IMR-90 (cell line): ENCODE results near the gene TNFRSF1A. TPM values are rescaled to one million over a fixed set of nuclear protein-coding genes. Genes with fewer than 3 reads are reported as not detected.

Experiments used
- ATAC-seq: fragments of 200-7000 bp; cut with Tn5 transposase; 2 replicates; pipeline ENCODE4 v1.9.1; 2020; ENCODE audit warnings: low read depth, mild to moderate bottlenecking, moderate library complexity
- BruUV-seq: library from RNA; stranded (reverse); fragments of 400-500 nt; replicated peaks from 2 replicates; lab custom pipeline; 2021; lab: Mats Ljungman, UMichigan
- CTCF ChIA-PET: fragments of 300-600 bp; formaldehyde crosslinking; extraction: SDS; loops from one replicate; lab custom pipeline; 2021; ENCODE audit warnings: antibody characterized with exemption; lab: Yijun Ruan, JAX
- POLR2A ChIA-PET: fragments of 300-600 bp; sonication (Branson Sonifier 250); formaldehyde crosslinking; loops from one replicate; lab custom pipeline; 2022; ENCODE audit warnings: antibody characterized with exemption; ENCODE audit not compliant: unreplicated experiment; lab: Charles Lee
- DNase-seq: peaks from one replicate; pipeline ENCODE4 v3.0.0; 2013
- H2AFZ ChIP-seq: replicated peaks from 2 replicates; pipeline ENCODE3; 2013; ENCODE audit warnings: low read length, mild to moderate bottlenecking; ENCODE audit not compliant: poor library complexity
- H2AK5ac ChIP-seq: 2 replicates; pipeline ENCODE4 v1.6.1; 2013; ENCODE audit warnings: low read depth, low read length, inconsistent platforms
- H2AK9ac ChIP-seq: replicated peaks from 2 replicates; pipeline ENCODE3; 2013; ENCODE audit warnings: mild to moderate bottlenecking, low read depth, low read length, moderate library complexity; ENCODE audit not compliant: poor library complexity
- H2BK120ac ChIP-seq: 2 replicates; pipeline ENCODE4 v1.6.1; 2013; ENCODE audit warnings: low read depth, low read length, inconsistent platforms
- H2BK15ac ChIP-seq: 3 replicates; pipeline ENCODE4 v1.6.1; 2013; ENCODE audit warnings: low read depth, low read length, inconsistent platforms
- H2BK20ac ChIP-seq: 2 replicates; pipeline ENCODE4 v1.6.1; 2013; ENCODE audit warnings: low read depth, mild to moderate bottlenecking, inconsistent platforms, low read length, moderate library complexity
- H2BK5ac ChIP-seq: 2 replicates; pipeline ENCODE4 v1.6.1; 2013; ENCODE audit warnings: mild to moderate bottlenecking, low read depth, low read length, inconsistent platforms; ENCODE audit not compliant: poor library complexity, severe bottlenecking
- H3K14ac ChIP-seq: replicated peaks from 2 replicates; pipeline ENCODE4 v1.6.1; 2013; ENCODE audit warnings: low read depth, low read length, inconsistent platforms
- H3K18ac ChIP-seq: 2 replicates; pipeline ENCODE4 v1.6.1; 2013; ENCODE audit warnings: low read depth, low read length, control low read depth
- H3K23ac ChIP-seq: 2 replicates; pipeline ENCODE4 v1.6.1; 2013; ENCODE audit warnings: low read depth, low read length, inconsistent platforms
- H3K27ac ChIP-seq: 2 replicates; pipeline ENCODE4 v1.5.1; 2013; ENCODE audit warnings: mild to moderate bottlenecking, control low read depth, low read length; ENCODE audit not compliant: insufficient read depth
- H3K27me3 ChIP-seq: 2 replicates; pipeline ENCODE4 v1.6.1; 2013; ENCODE audit warnings: low read length; ENCODE audit not compliant: control insufficient read depth, insufficient read depth
- H3K36me3 ChIP-seq: 2 replicates; pipeline ENCODE4 v1.6.1; 2013; ENCODE audit warnings: low read length, mixed read lengths; ENCODE audit not compliant: control insufficient read depth, insufficient read depth
- H3K4ac ChIP-seq: 2 replicates; pipeline ENCODE4 v1.6.1; 2013; ENCODE audit warnings: low read depth, low read length, inconsistent platforms
- H3K4me1 ChIP-seq: 2 replicates; pipeline ENCODE4 v1.6.1; 2013; ENCODE audit warnings: low read length, mixed read lengths; ENCODE audit not compliant: control insufficient read depth, insufficient read depth
- H3K4me2 ChIP-seq: 2 replicates; pipeline ENCODE4 v1.6.1; 2013; ENCODE audit warnings: low read depth, mild to moderate bottlenecking, control low read depth, low read length, moderate library complexity
- H3K4me3 ChIP-seq: 2 replicates; pipeline ENCODE4 v1.5.1; 2013; ENCODE audit warnings: low read depth, mild to moderate bottlenecking, control low read depth, low read length, moderate library complexity; ENCODE audit not compliant: insufficient read depth
- H3K56ac ChIP-seq: 2 replicates; pipeline ENCODE4 v1.6.1; 2013; ENCODE audit warnings: low read length, inconsistent platforms; ENCODE audit not compliant: insufficient read depth; ENCODE audit errors: extremely low read depth
- H3K79me1 ChIP-seq, 2 experiments: 2 replicates each; pipeline ENCODE4 v1.6.1; 2013; ENCODE audit warnings: low read length in 2 of 2, inconsistent platforms in 1 of 2, low read depth in 1 of 2
- H3K9ac ChIP-seq: 2 replicates; pipeline ENCODE4 v1.6.1; 2013; ENCODE audit warnings: low read depth, low read length, control low read depth
- H3K9me1 ChIP-seq: 2 replicates; pipeline ENCODE4 v1.6.1; 2013; ENCODE audit warnings: low read length, inconsistent platforms; ENCODE audit not compliant: insufficient read depth
- H3K9me3 ChIP-seq: 2 replicates; pipeline ENCODE4 v1.6.1; 2013; ENCODE audit warnings: low read length; ENCODE audit not compliant: control insufficient read depth, insufficient read depth
- H4K20me1 ChIP-seq: 2 replicates; pipeline ENCODE4 v1.6.1; 2013; ENCODE audit warnings: low read length, inconsistent platforms; ENCODE audit not compliant: insufficient read depth
- H4K5ac ChIP-seq: 2 replicates; pipeline ENCODE4 v1.6.1; 2013; ENCODE audit warnings: mild to moderate bottlenecking, low read depth, low read length, control low read depth
- H4K8ac ChIP-seq, 2 experiments: 2 replicates each; pipeline ENCODE4 v1.6.1; 2013; ENCODE audit warnings: low read depth in 2 of 2, low read length in 2 of 2, control low read depth in 1 of 2, inconsistent platforms in 1 of 2
- H4K91ac ChIP-seq: 2 replicates; pipeline ENCODE4 v1.6.1; 2013; ENCODE audit warnings: low read depth, low read length, inconsistent platforms; ENCODE audit not compliant: insufficient read depth
- BHLHE40 ChIP-seq: fragments of 150-350 bp; IDR thresholded peaks from 2 replicates; pipeline ENCODE4 v1.6.1; 2016; ENCODE audit warnings: mild to moderate bottlenecking, low read depth, low read length
- CHD1 ChIP-seq: IDR thresholded peaks from 2 replicates; pipeline ENCODE4 v1.6.1; 2012; ENCODE audit warnings: low read depth, low read length, improper control_type of control experiment
- FOS ChIP-seq: fragments of 150-350 bp; IDR thresholded peaks from 2 replicates; pipeline ENCODE4 v1.6.1; 2016; ENCODE audit warnings: low read depth, low read length
- MAFK ChIP-seq: IDR thresholded peaks from 2 replicates; pipeline ENCODE4 v1.6.1; 2012; ENCODE audit warnings: low read depth, low read length, improper control_type of control experiment
- MAZ ChIP-seq: IDR thresholded peaks from 2 replicates; pipeline ENCODE4 v1.6.1; 2012; ENCODE audit warnings: low read depth, mild to moderate bottlenecking, low read length, improper control_type of control experiment, moderate library complexity, borderline replicate concordance
- POLR2A ChIP-seq: IDR thresholded peaks from 2 replicates; pipeline ENCODE4 v1.6.1; 2012; ENCODE audit warnings: mild to moderate bottlenecking, low read depth, low read length
- RAD21 ChIP-seq: IDR thresholded peaks from 2 replicates; pipeline ENCODE4 v1.6.1; 2012; ENCODE audit warnings: low read length, improper control_type of control experiment
- RFX5 ChIP-seq: IDR thresholded peaks from 2 replicates; pipeline ENCODE4 v1.8.0; 2012; ENCODE audit warnings: low read depth, mild to moderate bottlenecking, low read length, moderate library complexity
- SMC3 ChIP-seq: fragments of 150-350 bp; IDR thresholded peaks from 2 replicates; pipeline ENCODE4 v1.6.1; 2016; ENCODE audit warnings: low read depth, mild to moderate bottlenecking, antibody characterized with exemption, low read length, moderate library complexity
- WGBS, 2 experiments: methylation state at CpG; one replicate each; pipeline versions ENCODE4 v1.1.5 to v1.1.7; 2013; ENCODE audit warnings: missing lambda C conversion rate in 2 of 2; ENCODE audit not compliant: insufficient read length in 1 of 2; ENCODE audit errors: extremely low coverage in 2 of 2; 5-methylcytosine and 5-hydroxymethylcytosine counted together
- dilution Hi-C: fragments of 300-500 bp; cut with HindIII; formaldehyde crosslinking; loops from one replicate; pipeline ENCODE4 v1.14.3; 2018; ENCODE audit warnings: low sequenced_read_pairs; ENCODE audit not compliant: unreplicated experiment
- in situ Hi-C: fragments of 300-500 bp; cut with MboI; formaldehyde crosslinking; loops from 3 replicates; pipeline ENCODE4 v1.14.3; 2019; ENCODE audit warnings: low sequenced_read_pairs, inconsistent platforms, mixed read lengths
- intact Hi-C: fragments of 100-400 bp; cut with micrococcal nuclease; formaldehyde crosslinking; loops from 2 replicates; pipeline ENCODE4 v1.10.0; 2022
- polyA plus RNA-seq, 3 experiments: library from polyadenylated mRNA; depleted of rRNA; stranded (reverse); fragments of >200 nt; gene quantifications; 2 replicates each; pipeline ENCODE4 v1.2.3, GENCODE V29; 2012; ENCODE audit warnings: low replicate concordance in 1 of 3
- total RNA-seq: library from RNA; depleted of rRNA; stranded (reverse); fragments of >200 nt; gene quantifications from 2 replicates; pipeline ENCODE4 v1.2.3, GENCODE V29; 2012
- TF ChIP-seq, protein P1 (sequence below): fragments of 150-350 bp; IDR thresholded peaks from 2 replicates; pipeline ENCODE4 v1.6.1; 2017; ENCODE audit warnings: mild to moderate bottlenecking, antibody characterized with exemption, low read length, low read depth
- TF ChIP-seq, protein P2 (sequence below): conservative IDR thresholded peaks from 2 replicates; pipeline ENCODE4 v1.5.1; 2012; ENCODE audit warnings: mild to moderate bottlenecking, low read depth, low read length, improper control_type of control experiment

The TNFRSF1A gene
- total and polyA plus RNA-seq, 2 of the 4 experiments (the other 2 are of a cell fraction) = 79.6 to 136 TPM

- in situ Hi-C loops = no loop called here
- dilution Hi-C loops = no loop called here
- Histone ChIP-seq H3K36me3 (peaks cover 12% of the 10 kb centered on the region), H3K4me2 (no peak overlapping the region), H3K4me1 (peaks cover 23% of the 10 kb centered on the region), H3K23ac (no peak overlapping the region), H3K4me3 (no peak overlapping the region), H3K79me1 (peaks cover 7 to 22% of the 10 kb centered on the region in 2 experiments; a peak in 3 of 4 replicates), H3K27ac (no peak overlapping the region), H4K91ac (no peak overlapping the region), H3K9me1 (peaks cover 16% of the 10 kb centered on the region; the same call in 1 of the 2 replicates), H2BK20ac (no peak overlapping the region), H3K56ac (no peak overlapping the region), H4K20me1 (peaks cover 6% of the 10 kb centered on the region; the same call in 1 of the 2 replicates), H2AK5ac (no peak overlapping the region), H3K18ac (no peak overlapping the region), H3K9me3 (no peaks in the 10 kb centered on the region), H3K14ac (no peak overlapping the region), H3K9ac (no peak overlapping the region), H3K27me3 (no peaks in the 10 kb centered on the region), H4K5ac (no peak overlapping the region), H2BK120ac (0 out of 2 replicates have a peak overlapping the region, but pooled peaks have one; percentile 0), H3K4ac (no peak overlapping the region), H2AK9ac (no peak overlapping the region), H2AFZ (no peak overlapping the region), H2BK5ac (no peak overlapping the region), H2BK15ac (no peak overlapping the region), H4K8ac (no peak overlapping the region)
- ChIA-PET POLR2A (interaction anchor here (0.9 kb wide), 1 partner anchor 13 kb away, joined by 14 read pairs; no protein-coding TSS in a partner anchor), CTCF (no interaction called here)
- ATAC-seq (no peak), DNase-seq (no peak)
- 90% methylated on average over 2 of the region's 6 CpGs; no CpG with 5 or more reads in 1 of the 2 experiments for WGBS, 2 experiments
- intact Hi-C loops = no loop called here
- BruUV-seq = no TSS peak
- TF ChIP-seq MAFK (no peak), BHLHE40 (no peak), SMC3 (no peak), CHD1 (no peak), RFX5 (no peak), POLR2A (no peak), MAZ (no peak), FOS (no peak), RAD21 (no peak)
- TF ChIP-seq, protein P1, sequence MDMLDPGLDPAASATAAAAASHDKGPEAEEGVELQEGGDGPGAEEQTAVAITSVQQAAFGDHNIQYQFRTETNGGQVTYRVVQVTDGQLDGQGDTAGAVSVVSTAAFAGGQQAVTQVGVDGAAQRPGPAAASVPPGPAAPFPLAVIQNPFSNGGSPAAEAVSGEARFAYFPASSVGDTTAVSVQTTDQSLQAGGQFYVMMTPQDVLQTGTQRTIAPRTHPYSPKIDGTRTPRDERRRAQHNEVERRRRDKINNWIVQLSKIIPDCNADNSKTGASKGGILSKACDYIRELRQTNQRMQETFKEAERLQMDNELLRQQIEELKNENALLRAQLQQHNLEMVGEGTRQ = no peak
- TF ChIP-seq, protein P2, sequence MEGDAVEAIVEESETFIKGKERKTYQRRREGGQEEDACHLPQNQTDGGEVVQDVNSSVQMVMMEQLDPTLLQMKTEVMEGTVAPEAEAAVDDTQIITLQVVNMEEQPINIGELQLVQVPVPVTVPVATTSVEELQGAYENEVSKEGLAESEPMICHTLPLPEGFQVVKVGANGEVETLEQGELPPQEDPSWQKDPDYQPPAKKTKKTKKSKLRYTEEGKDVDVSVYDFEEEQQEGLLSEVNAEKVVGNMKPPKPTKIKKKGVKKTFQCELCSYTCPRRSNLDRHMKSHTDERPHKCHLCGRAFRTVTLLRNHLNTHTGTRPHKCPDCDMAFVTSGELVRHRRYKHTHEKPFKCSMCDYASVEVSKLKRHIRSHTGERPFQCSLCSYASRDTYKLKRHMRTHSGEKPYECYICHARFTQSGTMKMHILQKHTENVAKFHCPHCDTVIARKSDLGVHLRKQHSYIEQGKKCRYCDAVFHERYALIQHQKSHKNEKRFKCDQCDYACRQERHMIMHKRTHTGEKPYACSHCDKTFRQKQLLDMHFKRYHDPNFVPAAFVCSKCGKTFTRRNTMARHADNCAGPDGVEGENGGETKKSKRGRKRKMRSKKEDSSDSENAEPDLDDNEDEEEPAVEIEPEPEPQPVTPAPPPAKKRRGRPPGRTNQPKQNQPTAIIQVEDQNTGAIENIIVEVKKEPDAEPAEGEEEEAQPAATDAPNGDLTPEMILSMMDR = no peak
These were observed 20.0 kb downstream of the TNFRSF1A start for GRCh38 chr12:6321905-6322304.
